Stomach (tissue), 9 donors: ENCODE data around the gene ZNF775. TPM values are rescaled to one million over a fixed set of nuclear protein-coding genes. Genes with fewer than 3 reads are reported as not detected.

ENCODE experiments used
- DNase-seq, 2 donors: peaks; one replicate each; pipeline versions ENCODE4 v3.0.0 to v3.0.0-alpha.2; 2013 to 2019
- H3K27ac ChIP-seq, 5 donors: fragments of 200-600 bp in 4 of 5; sonication (generic) in 4 of 5; one replicate each; pipeline ENCODE4 v1.5.1; 2013 to 2019; ENCODE audit warnings: mild to moderate bottlenecking in 1 of 5, moderate library complexity in 1 of 5
- H3K27me3 ChIP-seq, 3 donors: fragments of 200-600 bp; sonication (generic); one replicate each; pipeline ENCODE4 v1.5.1; 2017 to 2019; ENCODE audit warnings: mixed run types in 1 of 3
- H3K36me3 ChIP-seq, 4 donors: fragments of 200-600 bp; sonication (generic); 1 replicate in 3 of 4; 2 replicates in 1 of 4; pipeline ENCODE4 v1.5.1; 2016 to 2019
- H3K4me1 ChIP-seq, 4 donors: fragments of 200-600 bp; sonication (generic); one replicate each; pipeline ENCODE4 v1.5.1; 2016 to 2019
- H3K4me3 ChIP-seq, 4 donors: fragments of 200-600 bp; sonication (generic) in 3 of 4; one replicate each; pipeline ENCODE4 v1.5.1; 2016 to 2019; ENCODE audit warnings: mild to moderate bottlenecking in 1 of 4
- H3K9me3 ChIP-seq, 4 donors: fragments of 200-600 bp; sonication (generic); one replicate each; pipeline ENCODE4 v1.5.1; 2016 to 2019
- CTCF ChIP-seq, 7 experiments: fragments of 450-650 bp in 4 of 7; fragments of 200-600 bp in 3 of 7; sonication (generic) in 3 of 7; IDR thresholded peaks; one replicate each; pipeline ENCODE4 v1.5.1; 2016 to 2019; ENCODE audit warnings: antibody characterized with exemption in 7 of 7, control low read depth in 2 of 7, mild to moderate bottlenecking in 1 of 7
- EP300 ChIP-seq: sonication (generic); formaldehyde crosslinking; IDR thresholded peaks from one replicate; pipeline ENCODE4 v1.6.1; 2017; ENCODE audit warnings: antibody characterized with exemption
- POLR2A ChIP-seq, 4 donors: fragments of 450-650 bp; IDR thresholded peaks; one replicate each; pipeline ENCODE4 v1.6.1; 2016; ENCODE audit warnings: antibody characterized with exemption in 4 of 4, control low read depth in 2 of 4, mild to moderate bottlenecking in 1 of 4, moderate library complexity in 1 of 4
- POLR2AphosphoS5 ChIP-seq, 3 donors: sonication (generic); formaldehyde crosslinking; IDR thresholded peaks; one replicate each; pipeline ENCODE4 v1.6.1; 2016; ENCODE audit warnings: antibody characterized with exemption in 3 of 3
- WGBS, 5 donors: extraction: QIAGEN DNeasy Blood & Tissue Kit in 3 of 5; methylation state at CpG; one replicate each; pipeline versions ENCODE4 v1.1.5 to v1.1.7; 2013 to 2018; 5-methylcytosine and 5-hydroxymethylcytosine counted together
- intact Hi-C: fragments of 100-400 bp; cut with DNase I; formaldehyde crosslinking; loops from one replicate; pipeline ENCODE4 v1.15.1; 2023; ENCODE audit warnings: low total_unique reads
- polyA plus RNA-seq, 3 donors: library from polyadenylated mRNA; stranded (reverse); fragments of 200-250 nt; gene quantifications; one replicate each; pipeline ENCODE4 v1.2.3, GENCODE V29; 2013
- total RNA-seq, 5 donors: library from RNA; depleted of rRNA; stranded (reverse); fragments of >200 nt; gene quantifications; one replicate each; pipeline versions ENCODE4 v1.1.0 to v1.2.3, GENCODE V29; 2014 to 2016
- donor health status: healthy with polysubstance abuse.
- donor health status: Bipolar disorder and iron deficiency.
- donor health status: healthy.

The ZNF775 gene
- total and polyA plus RNA-seq, 8 donors = 1.8 to 17.0 (median 2.5) TPM; not detected in 2

GRCh38 chr7:150393325-150393724, 14.2 kb downstream of the ZNF775 start:
- intact Hi-C loops = no loop called here
- WGBS, 5 donors = 86 to 95% (median 93%) methylated on average over 3 of the region's 3 CpGs
- H3K27ac ChIP-seq = no peak overlapping the region
- TF ChIP-seq POLR2AphosphoS5 (IDR thresholded peaks at IDR 0.05) (no peak), CTCF (IDR thresholded peaks at IDR 0.05) (no peak), EP300 (no peak), POLR2A (IDR thresholded peaks at IDR 0.05) (no peak)
- peaks cover 6 to 34% (median 27%) of the 10 kb centered on the region in 4 donors for H3K36me3 ChIP-seq
- no peak overlapping the region for H3K4me3 ChIP-seq
- DNase-seq = no peak
- no peaks in the 10 kb centered on the region for H3K9me3 ChIP-seq
- no peaks in the 10 kb centered on the region for H3K27me3 ChIP-seq
- peaks cover 0 to 20% (median 9%) of the 10 kb centered on the region in 4 donors for H3K4me1 ChIP-seq

GRCh38 chr7:150396426-150396825, 17.3 kb downstream of the ZNF775 start:
- Histone ChIP-seq H3K4me1 (peaks cover 0 to 21% (median 13%) of the 10 kb centered on the region in 4 donors), H3K27ac (no peak overlapping the region), H3K27me3 (no peaks in the 10 kb centered on the region), H3K9me3 (no peaks in the 10 kb centered on the region), H3K36me3 (peaks cover 6 to 38% (median 27%) of the 10 kb centered on the region in 4 donors), H3K4me3 (no peak overlapping the region)
- WGBS, 5 donors = 91 to 97% (median 93%) methylated on average over 18 to 20 of the region's 20 CpGs
- no peak for DNase-seq
- TF ChIP-seq EP300 (no peak), CTCF (IDR thresholded peaks at IDR 0.05) (no peak), POLR2A (IDR thresholded peaks at IDR 0.05) (no peak), POLR2AphosphoS5 (IDR thresholded peaks at IDR 0.05) (no peak)
- intact Hi-C loops = no loop called here

GRCh38 chr7:150396851-150397260, 17.7 kb downstream of the ZNF775 start:
- Histone ChIP-seq H3K9me3 (no peaks in the 10 kb centered on the region), H3K27me3 (no peaks in the 10 kb centered on the region), H3K4me3 (no peak overlapping the region), H3K36me3 (peaks cover 6 to 38% (median 27%) of the 10 kb centered on the region in 4 donors), H3K27ac (no peak overlapping the region), H3K4me1 (peaks cover 0 to 21% (median 13%) of the 10 kb centered on the region in 4 donors)
- intact Hi-C loops = no loop called here
- TF ChIP-seq POLR2AphosphoS5 (IDR thresholded peaks at IDR 0.05) (no peak), CTCF (IDR thresholded peaks at IDR 0.05) (no peak), POLR2A (IDR thresholded peaks at IDR 0.05) (no peak), EP300 (no peak)
- no peak for DNase-seq
- WGBS, 5 donors = 96 to 98% (median 98%) methylated on average over 30 to 48 of the region's 48 CpGs

GRCh38 chr7:150397346-150398107, 18.4 kb downstream of the ZNF775 start:
- intact Hi-C loops = no loop called here
- Histone ChIP-seq H3K4me3 (no peak overlapping the region), H3K9me3 (no peaks in the 10 kb centered on the region), H3K27ac (no peak overlapping the region), H3K4me1 (peaks cover 4 to 22% (median 13%) of the 10 kb centered on the region in 4 donors), H3K27me3 (no peaks in the 10 kb centered on the region), H3K36me3 (peaks cover 6 to 38% (median 27%) of the 10 kb centered on the region in 4 donors)
- DNase-seq = no peak
- WGBS, 5 donors = 96 to 98% (median 97%) methylated on average over 50 to 91 of the region's 91 CpGs
- TF ChIP-seq CTCF (IDR thresholded peaks at IDR 0.05) = no peak
- TF ChIP-seq EP300 = no peak
